ENCODE results near the gene RABGAP1L.

GRCh38 chr1:174426153-174426552 lies 266.8 kb downstream of the RABGAP1L start:
- TF ChIP-seq CTCF (IDR thresholded peaks at IDR 0.05), result no peak
- TF ChIP-seq POLR2A (IDR thresholded peaks at IDR 0.05), result no peak

Measured in lower leg skin (tissue), 3 donors.